ENCODE measurements around the gene TCF25.

DNA sequence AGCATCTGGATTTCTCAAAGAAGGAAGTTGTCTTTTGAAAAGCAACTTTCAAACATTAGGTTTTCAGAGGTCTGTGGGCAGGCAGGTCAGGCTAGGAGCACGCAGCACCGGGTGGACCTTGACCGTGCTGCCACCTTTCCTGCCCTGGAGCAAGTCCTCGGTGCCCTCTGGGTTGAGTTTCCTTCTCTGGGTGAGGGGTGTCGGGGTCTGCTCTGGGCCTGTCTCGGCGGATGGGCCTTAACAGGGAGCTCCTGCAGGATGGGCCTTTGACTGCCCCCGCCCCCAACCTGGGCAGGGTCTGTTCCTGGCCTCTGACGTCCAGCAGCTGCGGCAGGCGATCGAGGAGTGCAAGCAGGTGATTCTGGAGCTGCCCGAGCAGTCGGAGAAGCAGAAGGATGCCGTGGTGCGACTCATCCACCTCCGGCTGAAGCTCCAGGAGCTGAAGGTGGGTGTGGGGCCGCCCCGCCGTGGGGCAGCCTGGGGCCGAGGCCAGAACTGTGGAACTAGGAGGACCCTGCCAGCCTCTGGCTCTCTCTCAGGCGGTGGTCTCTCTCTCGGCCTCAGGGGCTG lies 83.9 kb downstream of the TCF25 start:
- TF ChIP-seq, protein P1, sequence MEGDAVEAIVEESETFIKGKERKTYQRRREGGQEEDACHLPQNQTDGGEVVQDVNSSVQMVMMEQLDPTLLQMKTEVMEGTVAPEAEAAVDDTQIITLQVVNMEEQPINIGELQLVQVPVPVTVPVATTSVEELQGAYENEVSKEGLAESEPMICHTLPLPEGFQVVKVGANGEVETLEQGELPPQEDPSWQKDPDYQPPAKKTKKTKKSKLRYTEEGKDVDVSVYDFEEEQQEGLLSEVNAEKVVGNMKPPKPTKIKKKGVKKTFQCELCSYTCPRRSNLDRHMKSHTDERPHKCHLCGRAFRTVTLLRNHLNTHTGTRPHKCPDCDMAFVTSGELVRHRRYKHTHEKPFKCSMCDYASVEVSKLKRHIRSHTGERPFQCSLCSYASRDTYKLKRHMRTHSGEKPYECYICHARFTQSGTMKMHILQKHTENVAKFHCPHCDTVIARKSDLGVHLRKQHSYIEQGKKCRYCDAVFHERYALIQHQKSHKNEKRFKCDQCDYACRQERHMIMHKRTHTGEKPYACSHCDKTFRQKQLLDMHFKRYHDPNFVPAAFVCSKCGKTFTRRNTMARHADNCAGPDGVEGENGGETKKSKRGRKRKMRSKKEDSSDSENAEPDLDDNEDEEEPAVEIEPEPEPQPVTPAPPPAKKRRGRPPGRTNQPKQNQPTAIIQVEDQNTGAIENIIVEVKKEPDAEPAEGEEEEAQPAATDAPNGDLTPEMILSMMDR (IDR thresholded peaks at IDR 0.05), result no peak
- no peak for TF ChIP-seq POLR2A (IDR thresholded peaks at IDR 0.05)

Data from uterus (tissue), 2 donors.